Right cardiac atrium (tissue), 5 donors: ENCODE results near the gene PCBP4. TPM values are rescaled to one million over a fixed set of nuclear protein-coding genes. Genes with fewer than 3 reads are reported as not detected.
"Not testable (repeated sequence)": the region's sequence is repeated elsewhere in the genome, so short reads cannot be mapped to it uniquely, and the experiment has no call there.

Source experiments
- ATAC-seq, 2 donors: fragments of 200-7000 bp; cut with Tn5 transposase; one replicate each; pipeline versions ENCODE4 v1.8.0 to v1.9.1; 2020; ENCODE audit warnings: moderate library complexity in 2 of 2, mild to moderate bottlenecking in 1 of 2
- DNase-seq, 3 donors: peaks; one replicate each; pipeline ENCODE4 v3.0.0-alpha.2; 2020
- H3K27ac ChIP-seq: one replicate; pipeline ENCODE4 v1.5.1; 2013; ENCODE audit warnings: mild to moderate bottlenecking, low read length, control low read depth, moderate library complexity
- H3K27me3 ChIP-seq: one replicate; pipeline ENCODE4 v1.6.1; 2013; ENCODE audit not compliant: control insufficient read depth, insufficient read depth
- H3K4me1 ChIP-seq: one replicate; pipeline ENCODE4 v1.6.1; 2013; ENCODE audit warnings: low read length; ENCODE audit not compliant: control insufficient read depth, insufficient read depth
- H3K4me3 ChIP-seq: one replicate; pipeline ENCODE4 v1.5.1; 2013; ENCODE audit warnings: low read length, control low read depth
- H3K9me3 ChIP-seq: one replicate; pipeline ENCODE4 v1.6.1; 2013; ENCODE audit warnings: low read length; ENCODE audit not compliant: control insufficient read depth
- WGBS: extraction: QIAGEN DNeasy Blood & Tissue Kit; methylation state at CpG from one replicate; pipeline ENCODE4 v1.1.7; 2013; 5-methylcytosine and 5-hydroxymethylcytosine counted together
- intact Hi-C, 4 donors: fragments of 100-400 bp; cut with DNase I; formaldehyde crosslinking; loops; one replicate each; pipeline versions ENCODE4 v1.11.0 to v1.14.0; 2022 to 2023
- polyA plus RNA-seq: library from polyadenylated mRNA; stranded (reverse); fragments of 200-250 nt; gene quantifications from one replicate; pipeline ENCODE4 v1.2.3, GENCODE V29; 2013
- total RNA-seq, 4 donors: library from RNA; stranded (reverse); fragmentation: NEBNext Ultra II Directional; extraction: Animal tissue kit (Norgen Biotek cat#: 25700); gene quantifications; one replicate each; pipeline ENCODE4 v1.2.1, GENCODE V29; 2021
- donor health status: healthy with polysubstance abuse.
- donor health status: DM: no; HTN: yes; CAD: no.
- donor health status: DM: no; HTN: no; CAD: no.
- donor health status: DM: no; HTN: yes; CAD: no; lungs with severe emphysema.
- donor health status: DM: yes; HTN: yes; CAD: no.

PCBP4 gene
- total and polyA plus RNA-seq, 5 donors = 62.2 to 88.1 (median 72.7) TPM

- H3K9me3 ChIP-seq = no peaks in the 10 kb centered on the region
- no peak overlapping the region for H3K4me3 ChIP-seq
- no peak for ATAC-seq
- intact Hi-C loops = no loop called here
- WGBS = 94% methylated on average over 25 of the region's 25 CpGs
- no peak for DNase-seq
- H3K4me1 ChIP-seq = no peaks in the 10 kb centered on the region
- no peaks in the 10 kb centered on the region for H3K27me3 ChIP-seq
- no peak overlapping the region for H3K27ac ChIP-seq
These were observed 31.1 kb downstream of the PCBP4 start for GRCh38 chr3:51935886-51936755.

- no peaks in the 10 kb centered on the region for H3K9me3 ChIP-seq
- no peaks in the 10 kb centered on the region for H3K4me1 ChIP-seq
- no peak overlapping the region for H3K27ac ChIP-seq
- no peak for ATAC-seq
- H3K27me3 ChIP-seq = no peaks in the 10 kb centered on the region
- DNase-seq = no peak
- intact Hi-C loops = no loop called here
- H3K4me3 ChIP-seq = no peak overlapping the region
- WGBS = 92% methylated on average over 28 of the region's 28 CpGs
These were observed 32.0 kb downstream of the PCBP4 start for GRCh38 chr3:51934991-51935885.

GRCh38 chr3:51934139-51934850 lies 33.0 kb downstream of the PCBP4 start:
- WGBS = 95% methylated on average over 11 of the region's 11 CpGs
- no peak for DNase-seq
- H3K27ac ChIP-seq = no peak overlapping the region
- intact Hi-C loops = no loop called here
- ATAC-seq = no peak
- no peaks in the 10 kb centered on the region for H3K9me3 ChIP-seq
- H3K27me3 ChIP-seq = no peaks in the 10 kb centered on the region
- no peaks in the 10 kb centered on the region for H3K4me1 ChIP-seq
- H3K4me3 ChIP-seq = no peak overlapping the region

- Histone ChIP-seq H3K27ac (no peak overlapping the region), H3K9me3 (no peaks in the 10 kb centered on the region), H3K4me1 (no peaks in the 10 kb centered on the region), H3K4me3 (no peak overlapping the region), H3K27me3 (no peaks in the 10 kb centered on the region)
- ATAC-seq = no peak
- DNase-seq = peak in 1 of 3 donors; percentile 43
- intact Hi-C loops = no loop called here
- 92% methylated on average over 13 of the region's 13 CpGs for WGBS
These were observed 33.6 kb downstream of the PCBP4 start for GRCh38 chr3:51933471-51934138.

- no peak overlapping the region for H3K27ac ChIP-seq
- ATAC-seq = no peak
- peak in 1 of 3 donors; percentile 12 for DNase-seq
- no peaks in the 10 kb centered on the region for H3K27me3 ChIP-seq
- intact Hi-C loops = no loop called here
- no peaks in the 10 kb centered on the region for H3K4me1 ChIP-seq
- 92% methylated on average over 15 of the region's 15 CpGs for WGBS
- H3K9me3 ChIP-seq = no peaks in the 10 kb centered on the region
- no peak overlapping the region for H3K4me3 ChIP-seq
These were observed 34.5 kb downstream of the PCBP4 start for GRCh38 chr3:51932471-51933370.

GRCh38 chr3:51931756-51932155 lies 35.5 kb downstream of the PCBP4 start:
- no peak overlapping the region for H3K4me3 ChIP-seq
- no peak for DNase-seq
- no peaks in the 10 kb centered on the region for H3K9me3 ChIP-seq
- 89% methylated on average over 6 of the region's 6 CpGs for WGBS
- no peak overlapping the region for H3K27ac ChIP-seq
- intact Hi-C loops = no loop called here
- no peak for ATAC-seq
- no peaks in the 10 kb centered on the region for H3K27me3 ChIP-seq
- H3K4me1 ChIP-seq = no peaks in the 10 kb centered on the region

- 100% methylated on average over 1 of the region's 1 CpG for WGBS
- no peak for ATAC-seq
- no peaks in the 10 kb centered on the region for H3K4me1 ChIP-seq
- no peak overlapping the region for H3K4me3 ChIP-seq
- no peak for DNase-seq
- intact Hi-C loops = no loop called here
- no peaks in the 10 kb centered on the region for H3K9me3 ChIP-seq
- no peak overlapping the region for H3K27ac ChIP-seq
- H3K27me3 ChIP-seq = no peaks in the 10 kb centered on the region
These were observed 36.8 kb downstream of the PCBP4 start for GRCh38 chr3:51930439-51930838.

- WGBS = 66% methylated on average over 5 of the region's 5 CpGs
- intact Hi-C loops = no loop called here
- no peak overlapping the region for H3K4me3 ChIP-seq
- peak in 1 of 2 donors; percentile 12 for ATAC-seq
- H3K4me1 ChIP-seq = no peaks in the 10 kb centered on the region
- no peak for DNase-seq
- H3K9me3 ChIP-seq = no peaks in the 10 kb centered on the region
- no peak overlapping the region for H3K27ac ChIP-seq
- H3K27me3 ChIP-seq = no peaks in the 10 kb centered on the region
These were observed 37.7 kb downstream of the PCBP4 start for GRCh38 chr3:51929420-51930003.

GRCh38 chr3:51928981-51929380 lies 38.3 kb downstream of the PCBP4 start:
- H3K9me3 ChIP-seq, DNase-seq, intact Hi-C loops, H3K4me3 ChIP-seq, ATAC-seq, H3K27me3 ChIP-seq, H3K4me1 ChIP-seq, H3K27ac ChIP-seq: not testable (repeated sequence)
- 84% methylated on average over 3 of the region's 3 CpGs for WGBS
